ENCODE data around the gene PAGE2. TPM values are rescaled to one million over a fixed set of nuclear protein-coding genes. Genes with fewer than 3 reads are reported as not detected.

Gene PAGE2
- polyA plus RNA-seq, 1 donor from 2014 or later = not detected

Other genes starting within 250 kb of the PAGE2 start
- 361 and 487 TPM in 2 replicates for gene TRO, start 168.2 kb upstream of the PAGE2 start, polyA plus RNA-seq
- 0.51 and 0.52 TPM in 2 replicates for gene PFKFB1, start 94.8 kb upstream of the PAGE2 start, polyA plus RNA-seq
- 3.0 and 3.1 TPM in 2 replicates for gene APEX2, start 88.7 kb upstream of the PAGE2 start, polyA plus RNA-seq
- not detected in 2 replicates for gene ALAS2, start 58.0 kb upstream of the PAGE2 start, polyA plus RNA-seq
- not detected in 2 replicates for gene PAGE2B, start 14.0 kb upstream of the PAGE2 start, polyA plus RNA-seq
- gene PAGE5, start 131.3 kb downstream of the PAGE2 start, polyA plus RNA-seq = not detected in 2 replicates
- not detected in 2 replicates for gene PAGE3, start 175.9 kb downstream of the PAGE2 start, polyA plus RNA-seq

All from neural cell (in vitro differentiated cells).